HG03575 (cell line): Measurements from ENCODE around the gene FOXK1.
"Not testable (repeated sequence)": the region's sequence is repeated elsewhere in the genome, so short reads cannot be mapped to it uniquely, and the experiment has no call there.

Source experiments
- ATAC-seq: cut with Tn5 transposase; IDR thresholded peaks from one replicate; pipeline ENCODE4 v1.9.1; 2021; ENCODE audit not compliant: unreplicated experiment, insufficient number of reproducible peaks, low FRiP score; ENCODE audit errors: extremely low read depth

Gene FOXK1

DNA sequence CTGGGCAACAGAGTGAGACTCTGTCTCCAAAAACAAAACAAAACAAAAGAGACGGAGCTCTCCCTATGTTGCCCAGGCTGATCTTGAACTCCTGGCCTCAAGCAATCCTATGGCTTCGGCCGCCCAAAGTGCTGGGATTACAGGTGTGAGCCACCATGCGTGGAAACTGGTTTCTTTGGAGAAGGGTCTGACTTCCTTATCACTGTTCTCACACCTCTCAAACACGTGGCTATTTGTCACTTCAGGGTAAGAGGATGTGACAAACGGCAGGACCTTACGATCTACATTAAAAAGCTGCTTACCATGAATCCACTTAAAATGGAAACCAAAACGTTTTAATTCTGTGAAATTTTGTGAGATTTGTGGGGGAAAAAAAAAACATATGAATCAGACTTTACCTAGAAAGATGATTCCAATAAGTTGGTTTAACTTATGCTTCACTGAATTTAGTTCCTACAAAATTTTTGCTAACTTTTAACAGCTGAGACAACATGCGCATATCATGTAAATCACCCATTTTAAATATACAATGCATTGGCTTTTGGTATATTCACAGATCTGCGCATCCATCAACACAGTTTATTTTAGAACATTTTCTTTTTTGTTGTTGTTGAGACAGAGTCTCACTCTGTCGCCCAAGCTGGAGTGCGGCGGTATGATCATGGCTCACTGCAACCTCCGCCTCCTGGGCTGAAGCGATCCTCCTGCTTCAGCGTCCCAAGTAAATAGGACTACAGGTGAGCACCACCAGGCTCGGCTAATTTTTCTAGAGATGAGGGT, 18.7 kb upstream of the FOXK1 start:
- no peak for ATAC-seq

DNA sequence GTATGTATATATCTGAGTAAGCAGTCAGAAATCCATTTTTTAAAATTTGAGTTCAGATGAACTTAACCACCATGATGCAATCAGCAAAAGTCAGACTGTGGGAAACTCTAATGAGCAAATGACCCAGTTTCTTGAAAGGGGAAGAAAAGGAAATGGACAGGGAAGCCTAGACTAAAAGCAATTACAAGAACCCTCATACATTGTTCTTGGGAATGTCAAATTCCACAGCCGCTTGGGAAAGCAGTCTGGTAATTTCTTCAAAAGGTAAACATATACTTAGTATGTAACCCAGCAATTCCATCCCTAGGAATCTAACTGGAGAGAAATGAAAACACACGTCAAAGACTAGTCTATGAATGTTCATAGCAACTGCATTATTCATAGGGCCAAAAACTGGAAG, 16.4 kb upstream of the FOXK1 start:
- no peak for ATAC-seq

DNA sequence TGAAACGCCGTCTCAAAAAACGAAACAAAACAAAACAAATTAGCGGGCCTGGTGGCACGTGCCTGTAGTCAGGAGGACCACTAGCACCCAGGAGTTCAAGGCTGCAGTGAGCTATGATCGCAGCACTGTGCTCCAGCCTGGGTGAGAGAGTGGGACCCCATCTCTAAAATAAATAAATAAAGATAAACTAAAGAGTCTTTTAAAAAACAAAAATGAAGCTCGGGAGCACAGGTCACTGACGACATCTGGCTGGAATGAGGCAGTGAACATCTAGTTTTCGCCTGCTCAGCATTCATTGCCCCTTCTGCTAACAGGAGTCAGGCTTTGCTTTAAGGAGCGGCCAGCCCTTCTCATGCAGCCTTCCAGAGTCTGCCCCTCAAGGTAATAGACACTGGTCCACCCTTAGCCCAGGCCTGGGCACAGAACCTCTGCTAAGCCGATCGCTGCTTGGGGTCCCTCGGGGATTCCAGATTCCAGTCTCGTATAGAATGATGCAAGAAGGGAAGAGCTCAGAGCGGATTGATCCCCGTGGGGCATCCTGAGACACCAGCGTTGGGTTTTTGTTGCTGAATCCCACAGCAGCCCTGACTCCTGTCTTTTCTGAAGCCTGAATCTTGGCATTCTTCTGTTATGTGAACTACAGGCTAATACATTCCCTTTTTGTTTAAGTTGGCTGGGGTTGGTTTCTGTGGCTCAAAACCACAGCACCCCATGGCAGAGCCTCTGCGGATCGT, 14.2 kb upstream of the FOXK1 start:
- ATAC-seq: no peak

DNA sequence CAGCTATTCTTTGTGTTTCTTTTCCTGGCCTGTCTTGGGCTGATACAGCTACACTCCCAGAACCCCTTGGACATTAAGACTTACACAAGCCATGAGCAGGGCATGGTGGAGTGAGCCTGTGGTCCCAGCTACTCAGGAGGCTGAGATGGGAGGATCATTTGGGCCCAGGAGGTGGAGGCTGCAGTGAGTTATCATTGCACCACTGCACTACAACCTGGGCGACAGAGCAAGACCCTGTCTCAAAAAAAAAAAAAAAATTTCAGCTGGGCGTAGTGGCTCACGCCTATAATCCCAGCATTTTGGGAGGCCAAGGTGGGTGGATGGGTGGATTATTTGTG, 13.6 kb upstream of the FOXK1 start:
- ATAC-seq: no peak

DNA sequence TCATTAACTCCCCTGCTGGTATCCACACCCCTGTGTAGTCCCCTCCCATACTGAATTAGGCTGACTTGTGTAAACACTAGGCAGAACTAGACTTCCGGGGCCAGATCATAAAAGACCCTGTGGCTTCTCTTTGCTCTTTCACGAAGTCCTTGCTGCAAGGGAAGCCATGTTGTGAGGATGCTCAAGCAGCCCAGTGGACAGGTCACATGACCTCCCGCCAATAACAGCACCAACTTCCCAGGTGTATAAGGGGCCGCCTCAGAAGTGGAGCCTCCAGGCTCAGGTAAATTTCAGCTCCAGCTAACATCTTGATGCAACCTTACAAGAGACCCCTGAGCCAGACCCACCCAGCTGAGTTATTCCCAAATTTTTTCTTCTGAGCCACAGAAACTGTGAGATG, 11.3 kb upstream of the FOXK1 start:
- ATAC-seq: no peak

DNA sequence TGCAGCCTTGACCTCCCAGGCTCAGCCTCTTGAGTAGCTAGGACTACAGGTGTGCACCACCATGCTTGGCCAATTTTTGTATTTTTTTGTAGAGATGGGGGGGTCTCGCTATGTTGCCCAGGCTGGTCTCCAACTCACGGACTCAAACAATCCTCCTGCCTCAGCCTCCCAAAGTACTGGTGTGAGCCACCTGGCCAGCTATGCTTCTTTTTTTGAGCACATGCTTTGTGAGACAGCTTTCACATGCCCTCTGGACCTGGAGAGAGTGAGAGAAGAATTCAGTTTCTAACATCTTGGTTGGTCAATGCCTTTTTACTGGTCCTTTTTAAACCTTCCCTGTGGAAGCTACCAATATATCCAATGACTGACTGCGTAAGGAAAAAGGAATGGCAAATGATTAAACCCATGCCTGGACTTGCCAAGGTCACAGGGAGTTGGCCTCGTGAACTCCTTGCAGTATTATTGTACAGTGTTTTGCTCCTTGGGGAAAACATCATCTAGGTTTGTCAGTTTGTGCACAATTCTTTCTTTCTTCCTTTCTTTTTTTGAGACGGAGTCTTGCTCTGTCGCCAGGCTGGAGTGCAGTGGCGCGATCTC, 6.2 kb upstream of the FOXK1 start:
- ATAC-seq: no peak

DNA sequence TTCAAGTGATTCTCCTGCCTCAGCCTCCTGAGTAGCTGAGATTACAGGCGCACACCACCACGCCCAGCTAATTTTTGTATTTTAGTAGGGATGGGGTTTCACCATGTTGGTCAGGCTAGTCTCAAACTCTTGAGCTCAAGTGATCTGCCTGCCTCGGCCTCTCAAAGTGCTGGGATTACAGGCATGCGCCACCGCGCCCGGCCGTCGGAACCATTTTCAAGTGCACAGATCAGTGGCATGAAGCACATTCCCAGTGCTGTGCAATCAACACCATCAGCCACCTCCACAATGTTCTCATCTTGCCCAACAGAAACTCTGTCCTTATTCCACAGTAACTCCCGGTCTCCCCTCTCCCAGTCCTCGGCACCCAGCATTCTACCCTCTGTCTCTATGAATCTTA, 4.6 kb upstream of the FOXK1 start:
- not testable (repeated sequence) for ATAC-seq

DNA sequence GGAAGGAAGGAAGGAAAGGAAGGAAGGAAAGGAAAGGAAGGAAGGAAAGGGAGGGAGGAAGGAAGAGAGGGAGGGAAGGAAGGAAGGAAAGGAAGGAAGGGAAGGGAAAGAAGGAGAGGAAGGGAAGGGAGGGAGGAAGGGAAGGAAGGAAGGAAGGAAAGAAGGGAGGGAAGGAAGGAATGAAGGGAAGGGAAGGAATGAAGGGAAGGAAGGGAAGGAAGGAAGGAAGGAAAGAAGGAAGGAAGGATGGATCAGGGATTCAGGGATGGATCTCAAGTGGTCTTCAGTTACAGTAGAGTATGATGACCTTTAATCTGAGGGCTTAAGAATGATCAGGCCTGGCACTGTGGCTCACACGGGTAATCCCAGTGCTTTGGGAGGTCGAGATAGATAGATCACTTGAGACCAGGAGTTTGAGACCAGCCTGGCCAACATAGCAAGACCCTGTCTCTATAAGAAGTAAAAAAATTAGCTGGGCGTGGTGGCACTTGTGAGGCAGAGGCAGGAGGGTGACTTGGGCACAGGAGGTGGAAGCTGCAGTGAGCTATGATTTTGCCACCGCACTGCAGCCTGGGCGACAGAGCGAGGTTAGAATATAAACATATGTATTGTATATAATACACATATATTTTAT, 760 bp upstream of the FOXK1 start:
- ATAC-seq: no peak

DNA sequence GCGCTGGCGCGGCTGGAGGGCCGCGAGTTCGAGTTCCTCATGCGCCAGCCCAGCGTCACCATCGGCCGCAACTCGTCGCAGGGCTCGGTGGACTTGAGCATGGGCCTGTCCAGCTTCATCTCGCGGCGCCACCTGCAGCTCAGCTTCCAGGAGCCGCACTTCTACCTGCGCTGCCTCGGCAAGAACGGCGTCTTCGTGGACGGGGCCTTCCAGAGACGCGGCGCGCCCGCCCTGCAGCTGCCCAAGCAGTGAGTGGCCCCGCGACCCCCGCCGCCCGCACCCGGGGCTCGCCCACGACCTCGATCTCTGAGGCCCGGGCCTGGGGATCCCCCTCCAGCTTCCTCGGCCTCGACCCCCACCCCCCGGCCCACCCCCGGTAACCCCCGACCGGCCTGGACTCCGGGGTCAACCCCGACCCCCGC, 537 bp downstream of the FOXK1 start:
- no peak for ATAC-seq

DNA sequence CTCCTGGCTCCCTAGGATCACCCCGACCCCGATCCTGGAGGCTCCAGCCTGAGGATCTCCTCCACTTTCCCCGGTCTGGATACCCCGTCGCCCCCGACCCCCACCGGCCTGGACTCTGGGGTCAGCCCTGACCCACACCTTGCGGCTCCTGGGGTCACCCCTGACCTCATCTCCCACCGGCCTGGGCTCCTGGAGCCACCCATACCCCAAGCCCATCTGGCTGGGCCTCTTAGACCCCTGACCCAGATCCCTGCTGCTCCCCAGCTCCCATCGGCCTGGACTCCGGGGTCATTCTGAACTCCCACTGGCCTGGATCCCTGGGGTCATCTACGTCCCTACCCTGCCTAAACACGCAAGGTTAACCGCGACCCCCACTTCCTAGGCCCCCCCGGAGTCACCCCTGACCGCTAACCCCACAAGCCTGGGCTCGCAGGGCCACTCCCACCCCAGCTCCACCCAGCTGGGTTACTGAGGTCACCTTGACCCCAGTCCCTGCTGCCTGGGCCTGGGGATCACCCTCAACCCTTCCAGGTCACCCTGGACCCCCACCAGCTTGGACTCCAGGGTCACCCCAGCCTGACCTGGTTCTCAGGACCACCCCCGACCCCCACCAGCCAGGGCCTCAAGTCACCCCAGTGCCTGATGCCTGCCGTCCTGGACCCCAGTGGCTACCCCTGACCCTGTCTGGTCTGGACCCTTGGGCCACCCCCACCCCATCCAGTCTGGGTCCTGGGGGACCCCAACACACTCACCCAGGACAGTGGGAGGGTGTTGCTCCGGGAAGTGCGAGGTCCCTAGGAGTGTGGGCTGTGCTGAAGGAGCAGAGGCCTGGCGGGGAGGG, 1.2 kb downstream of the FOXK1 start:
- ATAC-seq: no peak

DNA sequence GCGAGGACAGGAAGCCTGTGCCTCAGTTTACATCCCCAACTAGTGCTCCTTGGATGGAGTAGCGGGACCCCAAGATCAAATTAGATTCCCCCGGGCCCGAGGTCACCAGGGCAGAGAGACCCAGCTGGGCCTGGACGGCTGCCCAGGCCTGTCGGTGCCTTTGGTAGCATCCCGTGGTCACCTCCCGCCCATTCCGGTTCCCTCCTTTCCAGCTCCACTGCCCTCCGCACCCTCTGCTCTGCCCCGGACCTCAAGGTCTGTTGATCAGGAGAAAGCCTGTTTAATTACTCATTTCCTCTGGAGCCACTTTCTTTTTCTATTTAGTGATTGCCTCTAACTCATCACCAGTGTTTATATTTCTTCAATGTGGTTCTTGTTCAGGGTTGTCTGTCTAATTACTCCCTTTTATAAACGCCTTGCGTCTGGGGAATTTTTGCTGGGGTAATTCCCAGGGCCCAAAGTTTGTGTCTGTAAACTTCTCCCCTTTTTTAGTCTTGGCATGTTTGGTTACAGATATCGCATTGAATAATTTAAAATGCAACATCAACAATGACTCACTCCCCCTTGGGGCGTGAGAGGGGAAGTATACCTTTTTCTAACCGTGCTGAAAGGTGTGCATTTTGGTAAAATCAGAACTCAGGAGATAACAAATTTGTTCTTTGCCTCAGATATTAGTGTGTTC, 1.9 kb downstream of the FOXK1 start:
- ATAC-seq: no peak

DNA sequence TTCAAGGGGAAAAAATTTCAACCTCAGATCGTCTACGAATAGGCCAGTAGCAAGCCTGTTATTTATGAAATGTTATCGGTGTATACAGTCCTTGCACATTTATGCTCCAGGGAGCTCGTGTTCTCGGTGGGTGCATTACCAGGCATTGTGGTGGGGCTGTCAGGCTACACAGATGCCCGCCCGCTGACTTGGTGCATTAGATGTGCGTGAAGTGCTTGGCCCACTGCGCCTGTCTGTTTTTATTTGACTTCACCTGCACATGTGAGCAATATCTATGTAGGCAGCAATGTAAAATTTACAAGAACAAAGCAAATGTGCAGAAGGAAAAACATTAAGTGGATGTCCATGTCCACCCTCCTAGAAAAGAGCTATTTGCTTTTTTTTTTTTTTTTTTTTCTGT, 2.8 kb downstream of the FOXK1 start:
- no peak for ATAC-seq

DNA sequence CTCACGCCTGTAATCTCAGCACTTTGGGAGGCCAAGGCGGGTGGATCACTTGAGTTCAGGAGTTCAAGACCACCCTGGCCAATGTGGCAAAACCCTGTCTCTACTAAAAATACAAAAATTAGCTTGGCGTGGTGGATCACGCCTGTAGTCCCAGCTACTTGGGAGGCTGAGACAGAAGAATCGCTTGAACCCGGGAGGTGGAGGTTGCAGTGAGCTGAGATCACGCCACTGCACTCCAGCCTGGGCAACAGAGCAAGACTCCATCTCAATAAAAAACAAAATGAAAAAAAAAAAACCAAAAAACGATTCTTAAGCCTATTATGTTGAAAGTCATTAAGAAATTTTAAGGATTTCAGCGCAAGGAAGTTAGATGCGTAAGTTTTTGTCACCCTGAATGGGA, 3.6 kb downstream of the FOXK1 start:
- not testable (repeated sequence) for ATAC-seq

DNA sequence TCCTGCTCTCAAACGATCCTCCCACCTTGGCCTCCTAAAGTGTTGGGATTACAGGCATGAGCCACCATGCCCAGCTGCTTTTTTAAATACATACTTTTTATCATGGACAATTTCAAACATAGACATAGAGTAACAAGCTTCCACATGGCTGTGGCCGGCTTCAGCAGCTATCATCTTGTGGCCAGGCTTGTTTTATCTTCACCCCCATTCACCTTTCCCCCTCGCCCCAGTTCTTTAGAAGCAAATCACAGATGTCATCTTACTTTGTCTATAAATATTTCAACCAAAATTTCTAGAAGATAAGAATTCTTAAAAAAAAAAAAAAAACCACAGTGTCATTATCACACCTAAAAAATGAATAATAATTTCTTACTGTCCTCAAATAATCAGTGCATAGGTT, 5.9 kb downstream of the FOXK1 start:
- ATAC-seq: no peak

DNA sequence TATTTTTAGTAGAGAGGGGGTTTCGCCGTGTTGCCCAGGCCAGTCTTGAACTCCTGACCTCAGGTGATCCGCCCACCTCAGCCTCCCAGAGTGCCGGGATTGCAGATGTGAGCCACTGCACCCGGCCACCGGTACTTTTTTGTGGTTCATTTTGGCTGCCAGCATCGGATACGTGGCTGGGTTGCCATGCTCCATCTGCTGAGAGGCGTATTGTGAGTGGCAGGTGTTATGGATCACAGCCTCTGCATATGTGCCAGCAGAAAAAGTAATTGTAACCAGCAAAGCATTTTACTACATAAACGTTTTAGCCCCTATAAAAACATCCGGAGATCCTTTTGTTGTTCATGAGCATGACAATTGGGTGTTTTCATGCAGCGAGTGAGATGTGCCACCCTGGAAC, 7.1 kb downstream of the FOXK1 start:
- no peak for ATAC-seq

DNA sequence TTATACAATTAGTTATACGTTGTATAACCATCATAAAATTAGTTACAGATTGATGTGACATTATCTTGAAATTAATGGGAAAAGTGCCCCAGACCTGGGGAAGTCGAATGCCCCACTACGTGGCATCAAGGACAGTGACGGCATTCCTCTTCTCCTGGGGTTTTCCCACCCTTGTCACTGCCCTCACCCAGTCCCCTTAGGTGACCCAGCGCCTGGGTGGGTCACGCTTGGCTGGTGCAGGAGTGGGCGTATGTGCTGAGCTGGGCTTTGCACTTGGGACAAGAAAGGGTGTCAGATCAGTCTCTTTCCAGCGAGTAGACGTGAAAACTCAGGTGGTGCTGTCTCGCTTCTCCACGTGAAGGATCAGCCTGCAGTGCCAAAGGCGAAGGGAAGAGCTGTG, 7.6 kb downstream of the FOXK1 start:
- ATAC-seq: no peak

DNA sequence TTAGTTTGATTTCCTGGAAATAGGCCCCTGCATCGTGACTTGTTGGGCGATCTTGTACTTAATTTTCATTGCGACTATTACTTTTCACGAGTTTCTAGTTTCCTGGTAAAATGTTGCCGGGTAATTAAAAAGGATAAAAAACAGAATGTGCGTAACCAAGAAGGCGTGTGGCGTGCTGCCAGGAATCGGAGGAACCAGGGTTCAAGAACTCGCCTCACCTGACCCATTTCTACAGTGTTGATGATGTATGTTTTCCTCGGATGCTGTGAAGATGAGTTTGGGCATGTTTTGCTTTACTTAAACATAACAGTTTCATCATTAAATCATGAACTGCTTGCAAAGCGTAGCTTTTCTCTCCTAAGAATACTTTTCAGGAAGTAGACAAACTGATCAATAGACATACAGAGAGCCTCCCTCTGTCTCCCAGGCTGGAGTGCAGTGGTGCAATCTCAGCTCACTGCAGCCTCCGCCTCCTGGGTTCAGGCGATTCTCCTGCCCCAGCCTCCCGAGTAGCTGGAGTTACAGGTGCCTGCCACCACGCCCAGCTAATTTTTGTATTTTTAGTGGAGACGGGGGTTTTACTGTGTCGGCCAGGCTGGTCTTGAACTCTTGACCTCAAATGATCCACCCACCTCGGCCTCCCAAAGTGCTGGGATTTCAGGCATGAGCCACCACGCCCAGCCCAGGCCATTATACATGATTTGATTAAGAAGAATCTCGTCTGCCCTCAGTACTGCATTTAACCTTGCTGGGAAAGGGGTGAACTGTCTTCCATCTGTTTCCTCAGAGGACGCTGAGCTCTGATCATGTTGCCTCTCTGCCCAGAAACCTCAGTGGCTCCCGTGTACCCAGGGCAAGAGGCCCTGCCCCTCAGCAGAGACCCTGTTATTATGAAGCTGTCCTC, 9.1 kb downstream of the FOXK1 start:
- no peak for ATAC-seq

DNA sequence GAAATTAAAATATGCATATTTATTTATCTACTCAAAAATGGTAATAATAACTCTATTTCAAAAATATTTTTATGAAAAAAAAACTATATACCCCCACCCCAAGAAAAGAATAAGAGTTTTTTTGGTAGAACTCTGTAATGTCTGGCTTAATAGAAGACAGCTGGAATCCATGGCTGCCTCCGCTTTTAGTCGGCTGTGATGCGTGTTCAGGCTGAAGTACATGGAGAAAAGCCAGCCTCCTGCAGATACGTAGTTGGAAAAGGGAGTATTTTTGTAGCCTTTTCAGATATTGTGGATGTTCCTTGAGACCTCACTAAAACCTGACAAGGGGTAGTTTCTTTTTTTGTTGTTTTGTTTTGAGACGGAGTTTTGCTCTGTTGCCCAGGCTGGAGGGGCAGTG, 10.0 kb downstream of the FOXK1 start:
- ATAC-seq: no peak
